Memory B cell (primary cell): ENCODE results near the gene CHRND.

Source experiments
- ATAC-seq: fragments of 150-1000 bp; cut with Tn5 transposase; 2 replicates; pipeline ENCODE4 v1.10.0; 2021; ENCODE audit warnings: low read depth, mild to moderate bottlenecking, moderate library complexity
- DNase-seq, 2 donors: peaks; one replicate each; pipeline ENCODE4 v3.0.0; 2022; ENCODE audit warnings: low spot score in 2 of 2
- H3K27ac Mint-ChIP-seq: one replicate; pipeline ENCODE4 v1.8.0; 2022; ENCODE audit warnings: mild to moderate bottlenecking, moderate library complexity, mixed read lengths
- H3K27me3 Mint-ChIP-seq: one replicate; pipeline ENCODE4 v1.8.0; 2022; ENCODE audit warnings: mixed read lengths
- H3K36me3 Mint-ChIP-seq: one replicate; pipeline ENCODE4 v1.8.0; 2022; ENCODE audit warnings: mild to moderate bottlenecking, mixed read lengths
- H3K4me1 Mint-ChIP-seq: one replicate; pipeline ENCODE4 v1.8.0; 2022; ENCODE audit warnings: mixed read lengths
- H3K4me3 Mint-ChIP-seq: one replicate; pipeline ENCODE4 v1.8.0; 2022; ENCODE audit warnings: mild to moderate bottlenecking, moderate library complexity, mixed read lengths
- H3K9me3 Mint-ChIP-seq: one replicate; pipeline ENCODE4 v1.8.0; 2022; ENCODE audit warnings: mixed read lengths

CHRND gene

DNA sequence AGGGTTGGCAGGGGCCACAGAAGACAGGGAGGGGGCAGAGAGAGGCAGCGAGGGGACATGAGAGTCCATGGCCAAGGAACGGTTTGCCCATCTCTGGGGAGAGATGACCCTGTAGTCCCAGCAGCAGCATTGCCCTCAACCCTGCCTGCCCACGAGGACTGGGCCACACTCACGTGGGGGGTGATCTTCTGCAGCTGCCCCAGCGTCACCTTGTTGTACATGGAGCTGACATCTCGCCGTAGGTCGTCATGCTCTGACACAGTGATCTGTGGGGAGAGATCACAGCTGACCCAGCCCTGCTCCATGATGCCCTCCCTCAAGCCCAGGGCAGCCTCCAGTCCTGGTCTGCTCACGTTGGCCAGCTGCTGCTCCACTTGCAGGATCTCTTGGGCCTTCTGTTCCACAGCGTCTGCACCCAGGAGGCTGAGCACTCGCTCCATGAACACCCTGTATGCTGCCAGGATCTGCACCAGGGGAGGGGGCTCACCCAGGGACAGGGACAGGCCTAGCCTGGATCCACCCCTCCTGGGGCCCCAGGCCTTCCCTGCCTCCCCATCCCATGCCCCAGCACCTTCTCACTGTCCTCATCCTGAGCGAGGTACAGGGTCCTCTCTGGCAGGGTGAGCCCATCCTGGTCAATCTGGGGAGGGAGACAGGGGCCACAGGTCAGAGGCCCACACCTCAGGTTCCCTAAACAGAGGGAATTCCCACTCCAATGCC is 41.2 kb upstream of the CHRND start:
- peaks cover 5% of the 10 kb centered on the region for H3K4me1 Mint-ChIP-seq
- H3K27ac Mint-ChIP-seq = no peak overlapping the region
- no peak overlapping the region for H3K4me3 Mint-ChIP-seq
- H3K27me3 Mint-ChIP-seq = peaks cover 32% of the 10 kb centered on the region
- no peaks in the 10 kb centered on the region for H3K9me3 Mint-ChIP-seq
- ATAC-seq (no peak), DNase-seq (no peak)
- H3K36me3 Mint-ChIP-seq = no peaks in the 10 kb centered on the region

DNA sequence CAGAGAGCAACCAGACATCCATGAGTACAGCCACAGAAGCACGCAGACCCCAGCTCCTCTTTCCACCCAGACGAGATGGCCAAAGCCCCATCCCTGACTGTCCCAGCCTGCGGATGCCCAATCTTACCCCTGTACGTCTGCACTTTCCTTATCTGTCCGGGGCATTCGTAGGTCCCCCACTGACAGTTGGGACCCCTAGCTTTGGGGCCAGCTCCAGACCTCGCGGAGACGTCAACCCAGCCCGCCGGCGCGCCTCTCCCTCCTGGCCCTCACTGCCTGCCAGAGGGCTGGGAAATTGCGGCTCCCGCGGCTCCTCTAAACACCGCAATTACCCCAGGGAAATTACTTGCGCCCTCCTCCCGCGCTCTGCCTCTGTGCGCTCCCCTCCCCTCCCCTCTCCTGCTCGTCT is 40.6 kb upstream of the CHRND start:
- H3K27ac Mint-ChIP-seq = no peak overlapping the region
- H3K4me1 Mint-ChIP-seq = peaks cover 5% of the 10 kb centered on the region
- H3K27me3 Mint-ChIP-seq = peaks cover 34% of the 10 kb centered on the region
- peak overlapping the region; percentile 9 for H3K4me3 Mint-ChIP-seq
- H3K9me3 Mint-ChIP-seq = no peaks in the 10 kb centered on the region
- ATAC-seq (no peak), DNase-seq (no peak)
- no peaks in the 10 kb centered on the region for H3K36me3 Mint-ChIP-seq

DNA sequence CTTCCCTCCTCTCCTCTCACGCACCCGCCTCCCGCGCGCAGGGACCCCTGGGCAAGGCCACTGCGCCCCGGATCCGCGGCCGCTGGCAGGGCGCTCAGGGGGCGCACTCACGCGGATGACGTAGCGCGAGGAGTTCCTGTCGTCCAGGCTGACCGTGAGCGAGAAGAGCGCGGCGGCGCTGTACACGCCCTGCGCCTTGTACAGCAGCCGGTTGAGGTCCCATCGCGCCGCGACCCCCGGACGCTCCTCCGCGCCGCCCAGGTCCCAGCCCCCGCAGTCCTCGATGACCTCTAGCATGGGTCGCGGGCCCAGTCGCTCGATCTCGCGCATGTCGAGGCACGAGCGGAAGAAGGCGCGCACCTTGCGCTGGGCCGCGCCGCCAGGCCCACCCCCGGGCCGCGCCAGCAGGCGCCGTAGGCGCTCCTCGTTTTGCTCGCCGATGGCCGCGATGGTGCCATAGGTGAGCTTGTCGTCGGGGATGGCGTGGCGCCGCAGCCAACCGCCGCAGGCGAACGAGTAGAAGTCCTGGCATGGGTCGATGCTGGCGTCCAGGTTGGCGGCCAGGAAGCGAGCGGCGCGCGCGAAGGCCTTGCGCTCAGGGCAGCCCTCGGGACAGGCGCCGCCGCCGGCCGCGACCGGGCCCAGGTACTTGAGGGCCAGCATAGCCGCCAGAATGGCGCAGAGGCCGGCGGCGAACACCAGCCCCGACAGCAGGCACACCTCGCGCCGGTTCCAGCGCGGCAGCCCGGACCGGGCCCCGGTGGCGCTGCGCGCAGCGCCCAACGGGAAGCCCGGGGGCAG is 40.0 kb upstream of the CHRND start:
- Mint-ChIP-seq H3K27ac (no peak overlapping the region), H3K4me1 (peaks cover 5% of the 10 kb centered on the region), H3K9me3 (no peaks in the 10 kb centered on the region), H3K36me3 (no peaks in the 10 kb centered on the region), H3K4me3 (no peak overlapping the region), H3K27me3 (peaks cover 33% of the 10 kb centered on the region)
- DNase-seq (no peak), ATAC-seq (no peak)

DNA sequence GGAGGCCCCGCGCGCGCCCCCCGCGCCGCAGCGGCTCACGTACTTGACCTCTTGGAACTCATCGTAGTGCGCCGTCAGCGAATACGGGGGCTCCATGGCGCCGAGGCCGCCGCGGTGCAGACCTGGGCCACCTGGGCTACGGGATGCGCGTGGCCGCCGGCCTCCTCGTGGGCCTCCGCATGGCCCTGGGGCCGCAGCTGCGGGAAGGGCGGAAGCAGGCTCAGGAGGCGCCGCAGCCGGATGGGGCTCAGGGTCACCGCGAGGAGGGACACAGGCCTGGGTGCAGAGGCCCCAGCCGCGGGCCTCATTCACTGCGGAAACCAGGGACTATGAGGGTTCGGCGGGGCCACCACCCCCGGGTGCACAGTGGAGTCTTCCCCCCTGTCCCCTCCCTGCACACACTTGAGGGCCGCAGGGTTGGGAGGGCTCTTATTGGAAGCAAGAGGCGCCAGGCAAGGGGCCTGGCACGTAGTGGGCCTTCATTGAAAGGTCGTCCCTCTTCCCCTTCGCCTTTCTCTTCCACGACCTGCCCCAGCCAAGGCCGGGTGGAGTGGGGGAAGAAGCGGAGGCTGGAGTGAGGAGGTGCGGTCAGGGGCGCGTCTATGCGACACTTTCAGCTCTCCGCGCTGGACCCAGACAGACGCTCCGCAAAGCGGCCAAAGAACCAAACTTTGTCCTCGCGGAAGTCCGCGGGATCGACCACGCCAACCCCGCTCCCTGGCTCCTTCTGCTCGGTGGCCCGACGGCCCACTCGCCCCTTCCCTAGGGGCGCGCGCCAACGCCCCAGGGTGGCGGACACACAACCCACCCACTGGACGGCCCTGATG is 39.2 kb upstream of the CHRND start:
- Mint-ChIP-seq H3K4me3 (no peak overlapping the region), H3K27ac (no peak overlapping the region), H3K9me3 (no peaks in the 10 kb centered on the region), H3K27me3 (peaks cover 35% of the 10 kb centered on the region), H3K4me1 (peaks cover 5% of the 10 kb centered on the region), H3K36me3 (no peaks in the 10 kb centered on the region)
- DNase-seq (no peak), ATAC-seq (no peak)

DNA sequence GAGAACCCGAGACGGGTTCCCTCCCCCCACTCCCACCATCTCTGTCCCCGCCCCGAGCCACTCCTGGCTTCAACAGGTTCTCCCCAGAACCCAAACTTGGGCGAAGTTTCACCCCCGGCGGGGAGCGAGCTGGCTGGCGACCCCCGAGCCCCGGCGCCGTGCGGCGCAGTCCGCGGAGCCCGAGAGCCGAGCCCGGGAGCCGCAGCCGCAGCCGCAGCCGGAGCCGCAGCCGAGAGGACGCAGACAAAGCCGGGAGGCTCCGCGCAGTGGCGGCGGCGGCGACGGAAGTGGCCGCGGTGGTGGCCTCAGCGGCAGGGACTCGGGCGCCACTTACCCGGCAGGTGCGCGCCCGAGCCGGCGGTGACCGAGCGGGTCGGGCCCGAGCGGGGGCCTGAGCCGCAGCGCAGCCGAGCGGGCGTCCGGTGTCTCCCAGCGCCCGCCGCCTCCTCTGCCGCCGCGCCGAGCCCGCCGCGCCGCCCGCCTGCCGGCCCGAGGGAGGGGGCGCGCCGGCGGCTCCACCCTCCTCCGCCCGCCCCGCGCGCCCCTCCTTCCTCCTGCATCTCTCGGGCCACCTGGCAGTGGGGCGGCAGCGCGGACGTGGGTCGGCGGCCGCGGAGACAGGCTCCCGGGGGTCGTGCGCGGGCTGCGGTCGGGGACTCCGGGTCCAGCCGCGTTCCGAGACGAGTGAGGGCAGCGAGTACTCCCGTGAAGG is 38.4 kb upstream of the CHRND start, which contains the start of gene ECEL1:
TSS of gene ECEL1 (minus strand) at position 450 of the 712 bp plus-strand sequence. CDS start 1,181 bp downstream, outside the sequence.
- no peaks in the 10 kb centered on the region for H3K9me3 Mint-ChIP-seq
- ATAC-seq = no peak
- DNase-seq = no peak
- H3K4me1 Mint-ChIP-seq = peaks cover 5% of the 10 kb centered on the region
- H3K4me3 Mint-ChIP-seq = peak within 1 kb of the TSS; percentile 48
- no peak within 1 kb of the TSS for H3K27ac Mint-ChIP-seq
- H3K36me3 Mint-ChIP-seq = no peaks in the 10 kb centered on the region
- peaks cover 39% of the 10 kb centered on the region for H3K27me3 Mint-ChIP-seq

DNA sequence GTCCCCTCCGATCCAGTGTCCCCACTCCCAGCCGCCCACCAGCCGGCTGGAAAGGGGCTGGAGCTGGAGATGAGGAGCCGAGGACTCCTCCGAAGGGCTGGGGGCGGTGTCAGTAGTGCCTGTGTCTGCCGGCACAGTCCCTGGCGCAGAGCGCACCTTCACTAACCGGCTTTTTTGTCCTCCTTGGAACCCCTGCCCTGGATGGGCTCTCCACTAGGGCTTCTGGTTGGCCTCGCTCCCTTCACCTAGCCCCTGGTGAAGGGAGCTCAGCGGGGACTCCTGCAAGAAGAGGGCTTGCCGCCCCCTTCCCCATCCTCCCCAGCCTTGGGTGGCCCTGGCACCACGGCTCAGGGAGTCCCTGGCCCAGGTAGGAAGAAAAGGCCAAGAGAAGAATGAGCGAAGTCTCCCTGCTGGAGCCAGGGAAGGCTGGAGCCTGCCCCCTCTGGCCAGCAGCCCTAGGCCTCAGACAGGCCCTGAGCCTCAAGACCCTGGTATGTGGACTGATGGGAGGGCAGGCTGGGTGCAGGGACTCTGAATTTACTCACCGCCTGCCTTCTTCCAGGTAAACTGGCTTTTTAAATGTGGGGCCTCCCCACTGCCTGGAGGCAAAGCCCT is 37.8 kb upstream of the CHRND start:
- no peak for DNase-seq
- Mint-ChIP-seq H3K9me3 (no peaks in the 10 kb centered on the region), H3K27ac (no peak overlapping the region), H3K36me3 (no peaks in the 10 kb centered on the region), H3K4me3 (peak overlapping the region; percentile 17), H3K27me3 (peaks cover 38% of the 10 kb centered on the region), H3K4me1 (peaks cover 5% of the 10 kb centered on the region)
- no peak for ATAC-seq

DNA sequence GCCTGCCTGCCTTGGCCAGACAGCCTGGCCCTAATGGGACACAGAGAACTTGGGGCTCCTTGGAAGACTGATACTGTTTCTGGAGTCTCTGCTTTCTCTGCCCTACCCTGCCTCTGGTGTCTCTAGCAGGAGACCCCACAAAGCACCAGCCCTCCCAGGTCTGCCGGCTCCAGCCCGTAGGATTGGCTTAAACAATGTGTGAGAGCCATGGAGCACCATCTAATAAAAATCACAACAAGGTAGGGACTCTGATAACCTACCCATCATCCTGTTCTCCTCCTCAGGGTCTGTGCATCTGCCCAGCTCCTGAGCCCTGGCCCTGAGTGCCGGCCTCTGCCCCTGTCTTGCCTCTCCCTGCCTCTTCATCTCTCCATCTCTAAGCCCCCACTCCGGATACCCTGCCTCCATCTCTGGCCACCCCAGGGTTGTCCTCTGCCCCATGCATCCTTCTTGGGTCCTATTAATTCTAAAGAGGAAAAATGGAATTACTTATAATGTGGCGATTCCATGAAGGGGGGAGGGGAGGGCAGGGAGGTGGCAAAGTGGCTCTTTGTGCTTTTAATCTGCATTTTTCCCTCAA is 37.1 kb upstream of the CHRND start:
- no peak overlapping the region for H3K27ac Mint-ChIP-seq
- no peaks in the 10 kb centered on the region for H3K9me3 Mint-ChIP-seq
- no peaks in the 10 kb centered on the region for H3K36me3 Mint-ChIP-seq
- H3K4me1 Mint-ChIP-seq = peaks cover 5% of the 10 kb centered on the region
- DNase-seq (no peak), ATAC-seq (no peak)
- peak overlapping the region; percentile 48 for H3K4me3 Mint-ChIP-seq
- peaks cover 37% of the 10 kb centered on the region for H3K27me3 Mint-ChIP-seq

DNA sequence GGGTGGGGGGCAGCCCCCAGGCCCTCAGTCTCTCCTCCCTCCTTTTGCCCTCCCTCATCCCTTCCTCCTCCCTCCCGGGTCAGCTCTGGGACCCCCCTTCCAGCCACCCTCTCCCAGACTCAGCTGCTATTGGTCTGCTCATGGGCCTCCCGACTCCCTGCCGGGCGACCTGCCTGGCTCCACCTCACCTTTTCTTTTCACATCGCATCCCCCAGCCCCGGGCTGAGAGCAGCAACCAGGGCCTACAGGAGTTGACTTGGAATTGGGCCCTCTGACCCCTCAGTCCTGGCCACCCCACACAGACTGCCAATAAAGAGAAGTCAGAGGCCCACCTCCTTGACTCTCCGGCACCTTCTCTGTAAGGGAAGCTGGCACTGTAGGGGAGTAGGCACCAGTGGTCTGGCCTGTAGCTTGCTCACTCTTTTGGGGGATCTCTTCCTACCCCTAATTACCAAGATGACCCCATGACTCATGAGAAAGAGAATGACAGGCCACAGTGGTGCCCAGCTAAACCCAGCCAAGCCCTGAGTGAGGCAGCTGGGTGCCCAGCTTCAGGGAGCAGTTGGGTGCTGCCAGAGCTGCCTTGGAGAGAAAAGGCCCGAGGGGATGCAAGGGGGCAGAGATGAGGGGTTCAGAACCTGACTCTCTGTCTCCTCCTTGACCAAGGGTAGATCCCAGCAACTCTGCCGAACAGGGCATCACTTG is 36.3 kb upstream of the CHRND start:
- no peak overlapping the region for H3K4me3 Mint-ChIP-seq
- H3K27ac Mint-ChIP-seq = no peak overlapping the region
- ATAC-seq (no peak), DNase-seq (no peak)
- no peaks in the 10 kb centered on the region for H3K36me3 Mint-ChIP-seq
- peaks cover 5% of the 10 kb centered on the region for H3K4me1 Mint-ChIP-seq
- peaks cover 33% of the 10 kb centered on the region for H3K27me3 Mint-ChIP-seq
- no peaks in the 10 kb centered on the region for H3K9me3 Mint-ChIP-seq

DNA sequence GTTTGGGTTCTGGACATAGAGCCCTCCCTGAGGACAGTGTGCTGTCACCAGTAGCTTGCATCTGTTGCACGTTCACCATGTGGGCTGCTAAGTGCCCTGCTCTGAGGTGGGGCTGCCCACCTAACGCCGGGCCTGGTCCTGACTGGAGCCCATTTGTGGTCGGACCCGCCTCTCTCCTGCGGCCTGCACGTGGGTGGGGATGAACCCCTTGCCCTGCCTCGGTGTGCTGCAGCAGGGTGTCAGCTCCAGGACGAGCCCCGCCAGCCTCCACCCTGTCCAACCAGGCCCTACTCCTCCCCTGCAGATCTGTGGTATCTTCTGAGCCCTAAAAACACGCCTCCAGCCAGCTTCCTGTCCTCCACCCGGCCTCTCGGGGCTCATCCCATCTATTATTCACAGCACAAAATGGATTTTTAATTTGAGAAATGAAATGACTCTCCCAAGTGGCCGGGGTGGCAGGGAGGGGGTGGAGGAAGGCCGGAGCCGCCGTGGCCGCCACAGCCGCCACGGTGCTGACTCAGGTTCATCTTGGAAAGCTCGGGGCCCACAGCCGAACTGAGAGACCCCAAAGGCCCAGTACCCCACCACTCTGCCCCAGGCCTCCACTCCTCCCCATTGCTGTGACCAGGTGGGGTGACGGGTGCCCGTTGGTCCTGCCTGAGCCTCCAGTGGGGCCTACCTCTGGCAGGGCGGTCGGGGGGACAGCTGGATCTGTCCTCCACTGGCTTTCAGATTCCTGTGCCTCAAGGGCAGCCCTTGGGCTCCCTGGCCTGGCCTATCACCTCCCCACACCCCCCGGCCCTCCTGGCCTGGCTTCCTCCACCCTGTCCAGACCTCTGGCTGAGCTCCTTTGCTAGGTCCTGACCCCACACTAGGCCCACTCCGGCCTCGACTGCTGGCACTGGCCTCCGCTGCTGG is 35.5 kb upstream of the CHRND start:
- DNase-seq = no peak
- H3K4me3 Mint-ChIP-seq = no peak overlapping the region
- peaks cover under 1% of the 10 kb centered on the region for H3K4me1 Mint-ChIP-seq
- no peak for ATAC-seq
- H3K36me3 Mint-ChIP-seq = no peaks in the 10 kb centered on the region
- H3K27ac Mint-ChIP-seq = no peak overlapping the region
- H3K27me3 Mint-ChIP-seq = peaks cover 26% of the 10 kb centered on the region
- H3K9me3 Mint-ChIP-seq = no peaks in the 10 kb centered on the region

DNA sequence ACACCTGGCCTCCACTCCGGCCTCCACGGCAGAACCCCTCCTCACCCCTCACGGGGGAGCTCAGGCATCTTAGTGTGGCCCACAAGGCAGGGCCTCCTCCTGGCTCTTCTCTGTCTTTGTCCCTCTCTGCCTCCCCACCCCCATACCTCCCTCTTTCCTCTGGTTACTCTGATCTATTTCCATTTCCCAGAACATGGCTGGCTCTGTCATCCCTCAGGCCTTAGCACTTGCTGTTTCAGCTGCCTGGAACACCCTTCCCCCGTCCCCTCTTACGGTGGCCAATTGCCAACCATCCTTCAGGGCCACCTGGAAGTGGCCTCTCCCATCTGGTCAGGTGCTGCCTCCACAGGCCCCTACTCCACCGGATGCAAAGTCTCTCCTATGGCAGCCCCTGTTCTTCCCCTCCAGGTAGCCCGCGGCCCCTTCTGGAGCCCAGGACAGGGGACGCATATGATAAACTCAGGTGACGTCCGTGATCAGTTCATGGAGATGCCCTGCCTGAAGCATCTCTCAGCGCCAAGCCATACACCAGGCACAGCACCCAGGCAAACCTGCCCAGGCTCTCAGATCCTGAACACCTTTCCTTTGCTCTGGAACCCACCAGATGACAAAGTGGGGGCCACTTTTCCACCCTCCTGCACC is 34.7 kb upstream of the CHRND start:
- H3K27ac Mint-ChIP-seq = no peak overlapping the region
- no peaks in the 10 kb centered on the region for H3K9me3 Mint-ChIP-seq
- no peak overlapping the region for H3K4me3 Mint-ChIP-seq
- no peaks in the 10 kb centered on the region for H3K4me1 Mint-ChIP-seq
- H3K27me3 Mint-ChIP-seq = peaks cover 26% of the 10 kb centered on the region
- DNase-seq = no peak
- no peak for ATAC-seq
- H3K36me3 Mint-ChIP-seq = no peaks in the 10 kb centered on the region

DNA sequence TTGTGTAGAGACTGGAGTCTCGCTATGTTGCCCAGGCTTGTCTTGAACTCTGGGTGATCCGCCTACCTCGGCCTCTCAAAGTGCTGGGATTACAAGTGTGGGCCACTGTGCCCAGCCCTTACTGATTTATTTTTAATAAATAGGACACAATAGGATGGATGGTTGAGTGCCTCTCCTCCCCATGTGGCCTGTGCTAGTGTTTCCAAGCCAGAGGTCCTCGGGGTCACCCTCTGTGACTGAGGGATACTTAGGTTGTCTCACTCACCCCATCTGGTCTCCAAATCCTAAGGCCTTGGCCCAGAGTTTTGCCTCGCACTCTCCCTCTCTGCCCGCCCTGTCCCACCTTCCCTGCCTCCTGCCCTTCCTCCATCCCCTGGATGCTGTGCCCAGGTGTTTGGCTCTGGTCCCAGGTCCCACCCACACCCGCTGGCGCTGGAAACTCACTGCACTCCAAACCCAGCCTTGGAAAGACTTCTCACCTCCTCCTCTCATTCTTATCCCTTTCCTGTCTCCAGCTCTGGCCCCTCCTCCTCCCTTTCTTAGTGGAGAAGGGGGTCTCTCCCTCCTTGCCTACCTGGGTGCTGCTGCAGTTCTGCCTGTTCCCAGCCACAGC is 33.6 kb upstream of the CHRND start:
- no peak for ATAC-seq
- no peaks in the 10 kb centered on the region for H3K36me3 Mint-ChIP-seq
- H3K9me3 Mint-ChIP-seq = no peaks in the 10 kb centered on the region
- no peak for DNase-seq
- H3K27me3 Mint-ChIP-seq = peaks cover 26% of the 10 kb centered on the region
- H3K4me3 Mint-ChIP-seq = no peak overlapping the region
- no peak overlapping the region for H3K27ac Mint-ChIP-seq
- H3K4me1 Mint-ChIP-seq = no peaks in the 10 kb centered on the region
